Parathyroid adenoma (tissue), 2 donors: ENCODE measurements around the gene ZC3HAV1L.

Source experiments
- H2AFZ ChIP-seq: fragments of 300-600 bp; sonication (generic); one replicate; pipeline ENCODE4 v1.7.0; 2017; ENCODE audit warnings: antibody characterized with exemption, mild to moderate bottlenecking
- H3K27ac ChIP-seq: fragments of 300-600 bp; sonication (generic); one replicate; pipeline ENCODE4 v1.7.0; 2017
- H3K27me3 ChIP-seq: fragments of 300-600 bp; sonication (generic); one replicate; pipeline ENCODE4 v1.7.0; 2017; ENCODE audit warnings: low read length; ENCODE audit not compliant: control insufficient read depth, insufficient read depth
- H3K36me3 ChIP-seq: fragments of 300-600 bp; sonication (generic); one replicate; pipeline ENCODE4 v1.7.0; 2017; ENCODE audit warnings: low read length; ENCODE audit not compliant: control insufficient read depth, insufficient read depth
- H3K4me1 ChIP-seq: fragments of 300-600 bp; sonication (generic); one replicate; pipeline ENCODE4 v1.7.0; 2017; ENCODE audit warnings: control low read depth
- H3K4me2 ChIP-seq: fragments of 300-600 bp; sonication (generic); one replicate; pipeline ENCODE4 v1.7.0; 2017; ENCODE audit warnings: low read length
- H3K4me3 ChIP-seq: fragments of 300-600 bp; sonication (generic); one replicate; pipeline ENCODE4 v1.7.0; 2017; ENCODE audit warnings: low read depth, low read length
- H3K79me2 ChIP-seq: fragments of 300-600 bp; sonication (generic); one replicate; pipeline ENCODE4 v1.7.0; 2017; ENCODE audit warnings: control low read depth
- H3K9ac ChIP-seq: fragments of 300-600 bp; sonication (generic); one replicate; pipeline ENCODE4 v1.7.0; 2017; ENCODE audit warnings: mild to moderate bottlenecking
- H3K9me3 ChIP-seq: fragments of 300-600 bp; sonication (generic); one replicate; pipeline ENCODE4 v1.7.0; 2017; ENCODE audit warnings: low read length; ENCODE audit not compliant: control insufficient read depth
- TF ChIP-seq, protein P1 (sequence below): fragments of 300-600 bp; sonication (generic); IDR thresholded peaks from one replicate; pipeline ENCODE4 v1.7.0; 2017; ENCODE audit warnings: antibody characterized with exemption, mild to moderate bottlenecking
- donor health status: primary hyperparathyroidism.

Gene ZC3HAV1L, protein sequence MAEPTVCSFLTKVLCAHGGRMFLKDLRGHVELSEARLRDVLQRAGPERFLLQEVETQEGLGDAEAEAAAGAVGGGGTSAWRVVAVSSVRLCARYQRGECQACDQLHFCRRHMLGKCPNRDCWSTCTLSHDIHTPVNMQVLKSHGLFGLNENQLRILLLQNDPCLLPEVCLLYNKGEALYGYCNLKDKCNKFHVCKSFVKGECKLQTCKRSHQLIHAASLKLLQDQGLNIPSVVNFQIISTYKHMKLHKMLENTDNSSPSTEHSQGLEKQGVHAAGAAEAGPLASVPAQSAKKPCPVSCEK

DNA sequence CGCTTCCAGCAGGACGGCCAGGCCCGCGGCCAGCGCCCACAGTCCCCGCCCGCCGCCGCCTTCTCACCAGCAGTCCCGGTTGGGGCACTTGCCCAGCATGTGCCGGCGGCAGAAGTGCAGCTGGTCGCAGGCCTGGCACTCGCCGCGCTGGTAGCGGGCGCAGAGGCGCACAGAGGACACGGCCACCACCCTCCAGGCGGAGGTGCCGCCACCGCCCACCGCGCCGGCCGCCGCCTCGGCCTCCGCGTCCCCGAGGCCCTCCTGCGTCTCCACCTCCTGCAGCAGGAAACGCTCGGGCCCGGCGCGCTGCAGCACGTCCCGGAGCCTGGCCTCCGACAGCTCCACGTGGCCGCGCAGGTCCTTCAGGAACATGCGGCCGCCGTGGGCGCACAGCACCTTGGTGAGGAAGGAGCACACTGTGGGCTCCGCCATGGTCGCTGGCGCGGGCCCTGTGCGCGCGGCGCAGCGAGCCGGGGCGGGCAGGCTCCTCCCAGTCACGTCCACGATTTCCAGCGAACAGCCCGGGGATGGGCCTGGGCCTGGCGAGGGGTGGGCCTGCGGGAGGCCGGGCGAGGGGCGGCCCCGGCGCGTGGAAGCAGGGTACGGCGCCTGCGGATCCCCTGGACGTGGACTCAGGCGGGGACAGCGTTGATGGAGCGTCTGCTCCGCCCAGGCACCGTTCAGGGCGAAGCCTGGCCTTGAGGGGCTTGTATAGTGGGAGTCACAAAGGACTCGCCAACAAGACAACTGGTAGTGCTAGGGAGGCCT, at the start of gene ZC3HAV1L:
ZC3HAV1L (minus strand) TSS at position 457 of the 768 bp plus-strand sequence; CDS start at position 432, 25 bp downstream.
- H2AFZ ChIP-seq = peak within 1 kb of the TSS; percentile 98
- H3K27ac ChIP-seq = peak within 1 kb of the TSS; percentile 30
- TF ChIP-seq, protein P1, sequence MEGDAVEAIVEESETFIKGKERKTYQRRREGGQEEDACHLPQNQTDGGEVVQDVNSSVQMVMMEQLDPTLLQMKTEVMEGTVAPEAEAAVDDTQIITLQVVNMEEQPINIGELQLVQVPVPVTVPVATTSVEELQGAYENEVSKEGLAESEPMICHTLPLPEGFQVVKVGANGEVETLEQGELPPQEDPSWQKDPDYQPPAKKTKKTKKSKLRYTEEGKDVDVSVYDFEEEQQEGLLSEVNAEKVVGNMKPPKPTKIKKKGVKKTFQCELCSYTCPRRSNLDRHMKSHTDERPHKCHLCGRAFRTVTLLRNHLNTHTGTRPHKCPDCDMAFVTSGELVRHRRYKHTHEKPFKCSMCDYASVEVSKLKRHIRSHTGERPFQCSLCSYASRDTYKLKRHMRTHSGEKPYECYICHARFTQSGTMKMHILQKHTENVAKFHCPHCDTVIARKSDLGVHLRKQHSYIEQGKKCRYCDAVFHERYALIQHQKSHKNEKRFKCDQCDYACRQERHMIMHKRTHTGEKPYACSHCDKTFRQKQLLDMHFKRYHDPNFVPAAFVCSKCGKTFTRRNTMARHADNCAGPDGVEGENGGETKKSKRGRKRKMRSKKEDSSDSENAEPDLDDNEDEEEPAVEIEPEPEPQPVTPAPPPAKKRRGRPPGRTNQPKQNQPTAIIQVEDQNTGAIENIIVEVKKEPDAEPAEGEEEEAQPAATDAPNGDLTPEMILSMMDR = no peak
- no peaks in the 10 kb centered on the region for H3K27me3 ChIP-seq
- no peaks in the 10 kb centered on the region for H3K36me3 ChIP-seq
- H3K4me3 ChIP-seq = peak within 1 kb of the TSS; percentile 60
- H3K4me2 ChIP-seq = peak within 1 kb of the TSS; percentile 88
- no peak within 1 kb of the TSS for H3K9ac ChIP-seq
- no peaks in the 10 kb centered on the region for H3K79me2 ChIP-seq
- H3K4me1 ChIP-seq = peaks cover 2% of the 10 kb centered on the region
- no peaks in the 10 kb centered on the region for H3K9me3 ChIP-seq

DNA sequence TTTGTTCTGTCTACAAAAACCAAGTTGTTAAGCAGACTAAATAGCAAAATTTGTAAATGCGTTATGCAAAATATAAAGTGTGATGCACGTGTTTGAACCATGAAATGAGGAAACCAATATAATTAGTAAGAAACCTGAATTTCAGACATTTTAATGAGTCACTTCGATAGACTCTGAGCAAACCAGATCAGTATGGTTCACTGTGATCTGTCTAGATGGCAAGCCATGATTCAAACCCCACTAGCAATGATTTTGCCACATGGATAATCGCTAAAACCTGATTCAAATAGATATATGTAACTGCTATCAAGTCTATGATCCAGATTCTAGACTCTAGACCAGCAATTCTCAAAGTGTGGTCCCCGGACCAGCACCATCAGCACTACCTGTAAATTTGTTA, 48.9 kb upstream of the ZC3HAV1L start:
- Histone ChIP-seq H2AFZ (no peak overlapping the region), H3K9me3 (no peaks in the 10 kb centered on the region), H3K27ac (no peak overlapping the region), H3K79me2 (no peaks in the 10 kb centered on the region), H3K4me3 (no peak overlapping the region), H3K9ac (no peak overlapping the region), H3K27me3 (no peaks in the 10 kb centered on the region), H3K4me2 (no peak overlapping the region), H3K36me3 (no peaks in the 10 kb centered on the region), H3K4me1 (no peaks in the 10 kb centered on the region)
- TF ChIP-seq, protein P1 = no peak

DNA sequence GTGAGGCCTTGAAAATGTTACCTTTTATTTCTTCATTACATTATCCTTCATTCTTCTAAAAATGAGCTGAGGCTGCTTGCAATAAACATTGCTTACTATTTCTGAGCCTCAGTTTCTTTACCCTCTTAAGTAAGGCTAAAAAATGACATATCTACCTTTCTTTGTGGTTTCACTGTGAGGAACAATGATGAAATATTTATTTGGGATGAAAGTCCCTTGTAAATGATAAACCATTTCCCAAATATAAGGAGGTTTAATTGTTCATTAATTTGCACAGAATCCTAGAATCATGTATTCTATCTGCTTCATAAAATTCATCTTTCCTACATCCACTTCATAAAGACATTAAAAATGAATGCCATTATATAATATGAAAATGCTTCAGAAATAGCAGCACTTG, 45.7 kb upstream of the ZC3HAV1L start:
- H3K27ac ChIP-seq = no peak overlapping the region
- H3K27me3 ChIP-seq = no peaks in the 10 kb centered on the region
- H3K4me3 ChIP-seq = no peak overlapping the region
- H3K36me3 ChIP-seq = no peaks in the 10 kb centered on the region
- TF ChIP-seq, protein P1 = no peak
- no peaks in the 10 kb centered on the region for H3K9me3 ChIP-seq
- no peak overlapping the region for H3K4me2 ChIP-seq
- H3K9ac ChIP-seq = no peak overlapping the region
- no peaks in the 10 kb centered on the region for H3K4me1 ChIP-seq
- no peaks in the 10 kb centered on the region for H3K79me2 ChIP-seq
- H2AFZ ChIP-seq = no peak overlapping the region

DNA sequence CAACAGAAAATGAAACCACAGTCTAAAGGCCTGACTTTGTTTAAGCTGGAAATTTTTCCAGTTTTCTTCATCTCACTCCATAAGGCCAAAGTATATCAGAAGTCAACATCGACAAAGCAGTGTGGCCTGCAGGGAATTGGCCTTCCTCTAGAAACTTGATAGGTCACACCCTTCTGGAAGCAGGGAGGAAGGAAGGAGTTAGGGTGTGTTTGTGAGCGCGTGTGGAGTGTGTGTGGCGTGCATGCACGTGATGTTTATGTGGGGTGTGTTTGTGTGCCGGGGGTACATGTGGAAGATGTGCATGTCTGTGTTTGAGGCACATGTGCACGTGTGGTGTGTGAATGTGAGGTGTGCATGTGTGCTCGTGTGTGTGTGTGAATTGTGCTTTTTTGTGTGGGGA, 45.1 kb upstream of the ZC3HAV1L start:
- Histone ChIP-seq H3K36me3 (no peaks in the 10 kb centered on the region), H2AFZ (no peak overlapping the region), H3K9me3 (no peaks in the 10 kb centered on the region), H3K4me2 (no peak overlapping the region), H3K27ac (no peak overlapping the region), H3K27me3 (no peaks in the 10 kb centered on the region), H3K4me1 (no peaks in the 10 kb centered on the region), H3K9ac (no peak overlapping the region), H3K79me2 (no peaks in the 10 kb centered on the region), H3K4me3 (no peak overlapping the region)
- TF ChIP-seq, protein P1 = no peak
